ENCODE results near the gene LAMA5.

DNA sequence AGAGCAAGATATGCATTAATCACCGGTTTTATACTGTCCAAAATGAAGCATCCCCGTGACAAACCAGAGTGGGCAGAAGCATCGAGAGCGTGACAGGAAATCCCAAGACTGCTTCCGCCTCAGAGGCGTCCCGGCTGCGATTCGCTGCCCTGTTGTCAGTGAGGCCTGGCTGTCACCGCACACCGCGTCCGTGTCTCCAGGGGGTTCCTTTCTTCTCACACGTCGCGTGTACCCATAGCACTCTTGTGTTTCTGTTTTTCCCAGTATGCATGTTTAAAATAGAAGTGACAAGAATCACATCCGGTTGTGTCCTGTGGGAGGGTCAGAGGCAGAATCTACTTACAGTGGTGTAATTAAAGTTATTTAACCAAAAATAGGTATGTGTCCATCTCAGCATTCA is 72.6 kb downstream of the LAMA5 start:
- TF ChIP-seq YY1 (IDR thresholded peaks at IDR 0.05; ENCODE audit: low read depth) (no peak), RAD21 (IDR thresholded peaks at IDR 0.05; ENCODE audit: low read depth) (no peak), USF1 (IDR thresholded peaks at IDR 0.05) (no peak), MAX (IDR thresholded peaks at IDR 0.05) (no peak), FOXM1 (IDR thresholded peaks at IDR 0.05; ENCODE audit: borderline replicate concordance, low read depth) (no peak), TCF12 (IDR thresholded peaks at IDR 0.05; ENCODE audit: low read depth) (no peak)
- TF ChIP-seq, protein P1, sequence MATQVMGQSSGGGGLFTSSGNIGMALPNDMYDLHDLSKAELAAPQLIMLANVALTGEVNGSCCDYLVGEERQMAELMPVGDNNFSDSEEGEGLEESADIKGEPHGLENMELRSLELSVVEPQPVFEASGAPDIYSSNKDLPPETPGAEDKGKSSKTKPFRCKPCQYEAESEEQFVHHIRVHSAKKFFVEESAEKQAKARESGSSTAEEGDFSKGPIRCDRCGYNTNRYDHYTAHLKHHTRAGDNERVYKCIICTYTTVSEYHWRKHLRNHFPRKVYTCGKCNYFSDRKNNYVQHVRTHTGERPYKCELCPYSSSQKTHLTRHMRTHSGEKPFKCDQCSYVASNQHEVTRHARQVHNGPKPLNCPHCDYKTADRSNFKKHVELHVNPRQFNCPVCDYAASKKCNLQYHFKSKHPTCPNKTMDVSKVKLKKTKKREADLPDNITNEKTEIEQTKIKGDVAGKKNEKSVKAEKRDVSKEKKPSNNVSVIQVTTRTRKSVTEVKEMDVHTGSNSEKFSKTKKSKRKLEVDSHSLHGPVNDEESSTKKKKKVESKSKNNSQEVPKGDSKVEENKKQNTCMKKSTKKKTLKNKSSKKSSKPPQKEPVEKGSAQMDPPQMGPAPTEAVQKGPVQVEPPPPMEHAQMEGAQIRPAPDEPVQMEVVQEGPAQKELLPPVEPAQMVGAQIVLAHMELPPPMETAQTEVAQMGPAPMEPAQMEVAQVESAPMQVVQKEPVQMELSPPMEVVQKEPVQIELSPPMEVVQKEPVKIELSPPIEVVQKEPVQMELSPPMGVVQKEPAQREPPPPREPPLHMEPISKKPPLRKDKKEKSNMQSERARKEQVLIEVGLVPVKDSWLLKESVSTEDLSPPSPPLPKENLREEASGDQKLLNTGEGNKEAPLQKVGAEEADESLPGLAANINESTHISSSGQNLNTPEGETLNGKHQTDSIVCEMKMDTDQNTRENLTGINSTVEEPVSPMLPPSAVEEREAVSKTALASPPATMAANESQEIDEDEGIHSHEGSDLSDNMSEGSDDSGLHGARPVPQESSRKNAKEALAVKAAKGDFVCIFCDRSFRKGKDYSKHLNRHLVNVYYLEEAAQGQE (IDR thresholded peaks at IDR 0.05; ENCODE audit: low read depth): no peak
